IMR-90 (cell line): ENCODE results near the gene CLEC6A. TPM values are rescaled to one million over a fixed set of nuclear protein-coding genes. Genes with fewer than 3 reads are reported as not detected.

Source experiments
- ATAC-seq: fragments of 200-7000 bp; cut with Tn5 transposase; 2 replicates; pipeline ENCODE4 v1.9.1; 2020; ENCODE audit warnings: low read depth, mild to moderate bottlenecking, moderate library complexity
- BruUV-seq: library from RNA; stranded (reverse); fragments of 400-500 nt; replicated peaks from 2 replicates; lab custom pipeline; 2021; lab: Mats Ljungman, UMichigan
- CTCF ChIA-PET: fragments of 300-600 bp; formaldehyde crosslinking; extraction: SDS; loops from one replicate; lab custom pipeline; 2021; ENCODE audit warnings: antibody characterized with exemption; lab: Yijun Ruan, JAX
- POLR2A ChIA-PET: fragments of 300-600 bp; sonication (Branson Sonifier 250); formaldehyde crosslinking; loops from one replicate; lab custom pipeline; 2022; ENCODE audit warnings: antibody characterized with exemption; ENCODE audit not compliant: unreplicated experiment; lab: Charles Lee
- DNase-seq: peaks from one replicate; pipeline ENCODE4 v3.0.0; 2013
- H2AFZ ChIP-seq: replicated peaks from 2 replicates; pipeline ENCODE3; 2013; ENCODE audit warnings: low read length, mild to moderate bottlenecking; ENCODE audit not compliant: poor library complexity
- H2AK5ac ChIP-seq: 2 replicates; pipeline ENCODE4 v1.6.1; 2013; ENCODE audit warnings: low read depth, low read length, inconsistent platforms
- H2AK9ac ChIP-seq: replicated peaks from 2 replicates; pipeline ENCODE3; 2013; ENCODE audit warnings: mild to moderate bottlenecking, low read depth, low read length, moderate library complexity; ENCODE audit not compliant: poor library complexity
- H2BK120ac ChIP-seq: 2 replicates; pipeline ENCODE4 v1.6.1; 2013; ENCODE audit warnings: low read depth, low read length, inconsistent platforms
- H2BK15ac ChIP-seq: 3 replicates; pipeline ENCODE4 v1.6.1; 2013; ENCODE audit warnings: low read depth, low read length, inconsistent platforms
- H2BK20ac ChIP-seq: 2 replicates; pipeline ENCODE4 v1.6.1; 2013; ENCODE audit warnings: low read depth, mild to moderate bottlenecking, inconsistent platforms, low read length, moderate library complexity
- H2BK5ac ChIP-seq: 2 replicates; pipeline ENCODE4 v1.6.1; 2013; ENCODE audit warnings: mild to moderate bottlenecking, low read depth, low read length, inconsistent platforms; ENCODE audit not compliant: poor library complexity, severe bottlenecking
- H3K14ac ChIP-seq: replicated peaks from 2 replicates; pipeline ENCODE4 v1.6.1; 2013; ENCODE audit warnings: low read depth, low read length, inconsistent platforms
- H3K18ac ChIP-seq: 2 replicates; pipeline ENCODE4 v1.6.1; 2013; ENCODE audit warnings: low read depth, low read length, control low read depth
- H3K23ac ChIP-seq: 2 replicates; pipeline ENCODE4 v1.6.1; 2013; ENCODE audit warnings: low read depth, low read length, inconsistent platforms
- H3K27ac ChIP-seq: 2 replicates; pipeline ENCODE4 v1.5.1; 2013; ENCODE audit warnings: mild to moderate bottlenecking, control low read depth, low read length; ENCODE audit not compliant: insufficient read depth
- H3K27me3 ChIP-seq: 2 replicates; pipeline ENCODE4 v1.6.1; 2013; ENCODE audit warnings: low read length; ENCODE audit not compliant: control insufficient read depth, insufficient read depth
- H3K36me3 ChIP-seq: 2 replicates; pipeline ENCODE4 v1.6.1; 2013; ENCODE audit warnings: low read length, mixed read lengths; ENCODE audit not compliant: control insufficient read depth, insufficient read depth
- H3K4ac ChIP-seq: 2 replicates; pipeline ENCODE4 v1.6.1; 2013; ENCODE audit warnings: low read depth, low read length, inconsistent platforms
- H3K4me1 ChIP-seq: 2 replicates; pipeline ENCODE4 v1.6.1; 2013; ENCODE audit warnings: low read length, mixed read lengths; ENCODE audit not compliant: control insufficient read depth, insufficient read depth
- H3K4me2 ChIP-seq: 2 replicates; pipeline ENCODE4 v1.6.1; 2013; ENCODE audit warnings: low read depth, mild to moderate bottlenecking, control low read depth, low read length, moderate library complexity
- H3K4me3 ChIP-seq: 2 replicates; pipeline ENCODE4 v1.5.1; 2013; ENCODE audit warnings: low read depth, mild to moderate bottlenecking, control low read depth, low read length, moderate library complexity; ENCODE audit not compliant: insufficient read depth
- H3K56ac ChIP-seq: 2 replicates; pipeline ENCODE4 v1.6.1; 2013; ENCODE audit warnings: low read length, inconsistent platforms; ENCODE audit not compliant: insufficient read depth; ENCODE audit errors: extremely low read depth
- H3K79me1 ChIP-seq, 2 experiments: 2 replicates each; pipeline ENCODE4 v1.6.1; 2013; ENCODE audit warnings: low read length in 2 of 2, inconsistent platforms in 1 of 2, low read depth in 1 of 2
- H3K9ac ChIP-seq: 2 replicates; pipeline ENCODE4 v1.6.1; 2013; ENCODE audit warnings: low read depth, low read length, control low read depth
- H3K9me1 ChIP-seq: 2 replicates; pipeline ENCODE4 v1.6.1; 2013; ENCODE audit warnings: low read length, inconsistent platforms; ENCODE audit not compliant: insufficient read depth
- H3K9me3 ChIP-seq: 2 replicates; pipeline ENCODE4 v1.6.1; 2013; ENCODE audit warnings: low read length; ENCODE audit not compliant: control insufficient read depth, insufficient read depth
- H4K20me1 ChIP-seq: 2 replicates; pipeline ENCODE4 v1.6.1; 2013; ENCODE audit warnings: low read length, inconsistent platforms; ENCODE audit not compliant: insufficient read depth
- H4K5ac ChIP-seq: 2 replicates; pipeline ENCODE4 v1.6.1; 2013; ENCODE audit warnings: mild to moderate bottlenecking, low read depth, low read length, control low read depth
- H4K8ac ChIP-seq, 2 experiments: 2 replicates each; pipeline ENCODE4 v1.6.1; 2013; ENCODE audit warnings: low read depth in 2 of 2, low read length in 2 of 2, control low read depth in 1 of 2, inconsistent platforms in 1 of 2
- H4K91ac ChIP-seq: 2 replicates; pipeline ENCODE4 v1.6.1; 2013; ENCODE audit warnings: low read depth, low read length, inconsistent platforms; ENCODE audit not compliant: insufficient read depth
- CEBPB ChIP-seq: IDR thresholded peaks from 2 replicates; pipeline ENCODE4 v1.6.1; 2012; ENCODE audit warnings: low read depth, low read length, improper control_type of control experiment
- CHD1 ChIP-seq: IDR thresholded peaks from 2 replicates; pipeline ENCODE4 v1.6.1; 2012; ENCODE audit warnings: low read depth, low read length, improper control_type of control experiment
- MAFK ChIP-seq: IDR thresholded peaks from 2 replicates; pipeline ENCODE4 v1.6.1; 2012; ENCODE audit warnings: low read depth, low read length, improper control_type of control experiment
- MAZ ChIP-seq: IDR thresholded peaks from 2 replicates; pipeline ENCODE4 v1.6.1; 2012; ENCODE audit warnings: low read depth, mild to moderate bottlenecking, low read length, improper control_type of control experiment, moderate library complexity, borderline replicate concordance
- MXI1 ChIP-seq: IDR thresholded peaks from 2 replicates; pipeline ENCODE4 v1.6.1; 2012; ENCODE audit warnings: low read depth, mild to moderate bottlenecking, low read length, moderate library complexity, borderline replicate concordance
- NFE2L2 ChIP-seq: fragments of 150-350 bp; IDR thresholded peaks from 2 replicates; pipeline ENCODE4 v1.6.1; 2016; ENCODE audit warnings: low read depth, mild to moderate bottlenecking, low read length
- RAD21 ChIP-seq: IDR thresholded peaks from 2 replicates; pipeline ENCODE4 v1.6.1; 2012; ENCODE audit warnings: low read length, improper control_type of control experiment
- dilution Hi-C: fragments of 300-500 bp; cut with HindIII; formaldehyde crosslinking; loops from one replicate; pipeline ENCODE4 v1.14.3; 2018; ENCODE audit warnings: low sequenced_read_pairs; ENCODE audit not compliant: unreplicated experiment
- in situ Hi-C: fragments of 300-500 bp; cut with MboI; formaldehyde crosslinking; loops from 3 replicates; pipeline ENCODE4 v1.14.3; 2019; ENCODE audit warnings: low sequenced_read_pairs, inconsistent platforms, mixed read lengths
- intact Hi-C: fragments of 100-400 bp; cut with micrococcal nuclease; formaldehyde crosslinking; loops from 2 replicates; pipeline ENCODE4 v1.10.0; 2022
- polyA plus RNA-seq, 3 experiments: library from polyadenylated mRNA; depleted of rRNA; stranded (reverse); fragments of >200 nt; gene quantifications; 2 replicates each; pipeline ENCODE4 v1.2.3, GENCODE V29; 2012; ENCODE audit warnings: low replicate concordance in 1 of 3
- total RNA-seq: library from RNA; depleted of rRNA; stranded (reverse); fragments of >200 nt; gene quantifications from 2 replicates; pipeline ENCODE4 v1.2.3, GENCODE V29; 2012

The CLEC6A gene
- total and polyA plus RNA-seq, 2 of the 4 experiments (the other 2 are of a cell fraction), result not detected

GRCh38 chr12:8483079-8483478, 27.3 kb downstream of the CLEC6A start:
- Histone ChIP-seq H3K36me3 (no peaks in the 10 kb centered on the region), H3K4me1 (no peaks in the 10 kb centered on the region), H3K27me3 (no peaks in the 10 kb centered on the region), H2AK5ac (no peak overlapping the region), H3K9ac (no peak overlapping the region), H4K91ac (no peak overlapping the region), H3K4me2 (no peak overlapping the region), H3K18ac (no peak overlapping the region), H3K4me3 (no peak overlapping the region), H4K8ac (no peak overlapping the region), H3K9me1 (no peaks in the 10 kb centered on the region), H4K20me1 (no peaks in the 10 kb centered on the region), H3K79me1 (no peaks in the 10 kb centered on the region), H3K56ac (no peak overlapping the region), H2BK20ac (no peak overlapping the region), H2BK120ac (no peak overlapping the region), H3K23ac (no peak overlapping the region), H2BK5ac (no peak overlapping the region), H4K5ac (no peak overlapping the region), H3K4ac (no peak overlapping the region), H3K9me3 (no peaks in the 10 kb centered on the region), H2AFZ (no peak overlapping the region), H3K27ac (no peak overlapping the region), H2AK9ac (no peak overlapping the region), H3K14ac (no peak overlapping the region), H2BK15ac (no peak overlapping the region)
- ATAC-seq (no peak), DNase-seq (no peak)
- ChIA-PET CTCF (no interaction called here), POLR2A (no interaction called here)
- in situ Hi-C loops (no loop called here), intact Hi-C loops (no loop called here), dilution Hi-C loops (no loop called here)
- TF ChIP-seq NFE2L2, result no peak
- no peak for TF ChIP-seq CEBPB
- no peak for TF ChIP-seq MXI1
- no peak for TF ChIP-seq MAFK
- TF ChIP-seq CHD1, result no peak
- no peak for TF ChIP-seq RAD21
- no peak for TF ChIP-seq MAZ
- BruUV-seq, result no TSS peak
